Measurements from ENCODE around the gene TTC7B. TPM values are rescaled to one million over a fixed set of nuclear protein-coding genes. Genes with fewer than 3 reads are reported as not detected.

The TTC7B gene
- total RNA-seq, 1 experiment from 2014 or later: 40.9 TPM

GRCh38 chr14:90810806-90811205 lies 5.4 kb downstream of the TTC7B start:
- Histone ChIP-seq H3K9me3 (ENCODE audit: control insufficient read depth, insufficient read depth, low read depth, low read length) (no peaks in the 10 kb centered on the region), H3K4me1 (ENCODE audit: control insufficient read depth, insufficient read depth, low read length) (no peaks in the 10 kb centered on the region; the same call in 1 of the 2 replicates), H3K27ac (ENCODE audit: low read length) (no peak overlapping the region), H3K4me3 (ENCODE audit: low read depth in 2 of 2, low read length in 2 of 2) (no peak overlapping the region), H3K27me3 (ENCODE audit: control insufficient read depth, insufficient read depth, low read length) (no peaks in the 10 kb centered on the region), H3K36me3 (ENCODE audit: control insufficient read depth, insufficient read depth, low read length) (no peaks in the 10 kb centered on the region; the same call in 1 of the 2 replicates)
- ChIA-PET CTCF (no interaction called here), POLR2A (no interaction called here)
- intact Hi-C loops (cut with micrococcal nuclease; ENCODE audit: unreplicated experiment) (no loop called here), in situ Hi-C loops (cut with HindIII; ENCODE audit: low pct_unique_long_range_greater_than_20kb, low sequenced_read_pairs) (no loop called here)
- ATAC-seq: no peak
- BruUV-seq (replicated peaks): no TSS peak
- TF ChIP-seq TCF7L2 (IDR thresholded peaks at IDR 0.05; ENCODE audit: low read depth, low read length): no peak
- TF ChIP-seq CTCF (IDR thresholded peaks at IDR 0.05): no peak
- no peak for TF ChIP-seq REST (IDR thresholded peaks at IDR 0.05; ENCODE audit: insufficient read depth in 1 of 2, low read depth in 2 of 2, low read length in 1 of 2)
- no peak for TF ChIP-seq SIN3A (IDR thresholded peaks at IDR 0.05; ENCODE audit: borderline replicate concordance, insufficient read depth, low read depth, low read length)
- no peak for TF ChIP-seq POLR2AphosphoS5 (IDR thresholded peaks at IDR 0.05; ENCODE audit: low read depth, low read length)
- no peak for DNase-seq (ENCODE audit: low read depth, low spot score)

- no peaks in the 10 kb centered on the region for H3K36me3 ChIP-seq (ENCODE audit: control insufficient read depth, insufficient read depth, low read length)
- no peak overlapping the region for H3K27ac ChIP-seq (ENCODE audit: low read length)
- in situ Hi-C loops (cut with HindIII; ENCODE audit: low pct_unique_long_range_greater_than_20kb, low sequenced_read_pairs): no loop called here
- no peaks in the 10 kb centered on the region; the same call in 1 of the 2 replicates for H3K4me1 ChIP-seq (ENCODE audit: control insufficient read depth, insufficient read depth, low read length)
- intact Hi-C loops (cut with micrococcal nuclease; ENCODE audit: unreplicated experiment): no loop called here
- no peak overlapping the region for H3K4me3 ChIP-seq (ENCODE audit: low read depth in 2 of 2, low read length in 2 of 2)
- no peaks in the 10 kb centered on the region for H3K27me3 ChIP-seq (ENCODE audit: control insufficient read depth, insufficient read depth, low read length)
- ATAC-seq (no peak), DNase-seq (ENCODE audit: low read depth, low spot score) (no peak)
- POLR2A ChIA-PET: no interaction called here
- TF ChIP-seq POLR2AphosphoS5 (IDR thresholded peaks at IDR 0.05; ENCODE audit: low read depth, low read length) (no peak), CTCF (IDR thresholded peaks at IDR 0.05) (no peak), TCF7L2 (IDR thresholded peaks at IDR 0.05; ENCODE audit: low read depth, low read length) (no peak), REST (IDR thresholded peaks at IDR 0.05; ENCODE audit: insufficient read depth in 1 of 2, low read depth in 2 of 2, low read length in 1 of 2) (no peak), SIN3A (IDR thresholded peaks at IDR 0.05; ENCODE audit: borderline replicate concordance, insufficient read depth, low read depth, low read length) (no peak)
- no TSS peak for BruUV-seq (replicated peaks)
- H3K9me3 ChIP-seq (ENCODE audit: control insufficient read depth, insufficient read depth, low read depth, low read length): no peaks in the 10 kb centered on the region
- CTCF ChIA-PET: no interaction called here
These were observed 6.5 kb downstream of the TTC7B start for GRCh38 chr14:90809530-90810312.
